Neural progenitor cell (in vitro differentiated cells): Measurements from ENCODE around the gene ZDHHC1. TPM values are rescaled to one million over a fixed set of nuclear protein-coding genes. Genes with fewer than 3 reads are reported as not detected.

ENCODE experiments used
- DNase-seq: peaks from one replicate; pipeline ENCODE4 v3.0.0-alpha.2; 2016; ENCODE audit warnings: low spot score
- H2AFZ ChIP-seq: fragments of 200-600 bp; sonication (generic); replicated peaks from 2 replicates; pipeline ENCODE4 v1.6.1; 2016; ENCODE audit warnings: antibody characterized with exemption
- H3F3A ChIP-seq: fragments of 200-600 bp; sonication (generic); 2 replicates; pipeline ENCODE4 v1.6.1; 2016; ENCODE audit warnings: antibody characterized with exemption, low read depth
- H3K27ac ChIP-seq: fragments of 200-600 bp; sonication (generic); 2 replicates; pipeline ENCODE4 v1.5.1; 2016; ENCODE audit warnings: mild to moderate bottlenecking
- H3K27me3 ChIP-seq: fragments of 200-600 bp; sonication (generic); 2 replicates; pipeline ENCODE4 v1.6.1; 2016; ENCODE audit warnings: mild to moderate bottlenecking, moderate library complexity
- H3K36me3 ChIP-seq: fragments of 200-600 bp; sonication (generic); 2 replicates; pipeline ENCODE4 v1.5.1; 2016
- H3K4me1 ChIP-seq: fragments of 200-600 bp; sonication (generic); 2 replicates; pipeline ENCODE4 v1.6.1; 2016; ENCODE audit warnings: mixed run types
- H3K4me2 ChIP-seq: fragments of 200-600 bp; sonication (generic); 2 replicates; pipeline ENCODE4 v1.6.1; 2016
- H3K4me3 ChIP-seq: fragments of 200-600 bp; sonication (generic); 2 replicates; pipeline ENCODE4 v1.5.1; 2016
- H3K79me2 ChIP-seq: fragments of 200-600 bp; sonication (generic); 2 replicates; pipeline ENCODE4 v1.6.1; 2016; ENCODE audit warnings: low read depth
- H3K9ac ChIP-seq: fragments of 200-600 bp; sonication (generic); 2 replicates; pipeline ENCODE4 v1.6.1; 2016
- H3K9me3 ChIP-seq: fragments of 200-600 bp; sonication (generic); 2 replicates; pipeline ENCODE4 v1.5.1; 2016; ENCODE audit warnings: low read depth
- H4K20me1 ChIP-seq: fragments of 200-600 bp; sonication (generic); 2 replicates; pipeline ENCODE4 v1.6.1; 2016; ENCODE audit warnings: low read depth
- H3K27ac Mint-ChIP-seq: 3 replicates; pipeline ENCODE4 v1.8.0; 2021; ENCODE audit warnings: mixed read lengths
- H3K27me3 Mint-ChIP-seq: 2 replicates; pipeline ENCODE4 v1.8.0; 2022; ENCODE audit warnings: low read depth, mild to moderate bottlenecking, inconsistent platforms, moderate library complexity, mixed read lengths; ENCODE audit not compliant: insufficient read depth
- H3K36me3 Mint-ChIP-seq: 3 replicates; pipeline ENCODE4 v1.8.0; 2021; ENCODE audit warnings: mixed read lengths
- H3K4me1 Mint-ChIP-seq: 3 replicates; pipeline ENCODE4 v1.8.0; 2021; ENCODE audit warnings: mixed read lengths
- H3K4me3 Mint-ChIP-seq: 3 replicates; pipeline ENCODE4 v1.8.0; 2021; ENCODE audit warnings: mild to moderate bottlenecking, moderate library complexity, mixed read lengths
- H3K9me3 Mint-ChIP-seq: 3 replicates; pipeline ENCODE4 v1.8.0; 2020; ENCODE audit warnings: mixed read lengths
- CTCF ChIP-seq: fragments of 200-600 bp; sonication (generic); IDR thresholded peaks from 2 replicates; pipeline ENCODE4 v1.5.1; 2017; ENCODE audit warnings: antibody characterized with exemption, mild to moderate bottlenecking
- EZH2 ChIP-seq: fragments of 200-600 bp; sonication (generic); IDR thresholded peaks from 2 replicates; pipeline ENCODE4 v1.6.1; 2017; ENCODE audit warnings: antibody characterized with exemption, mild to moderate bottlenecking, moderate library complexity
- EZH2phosphoT487 ChIP-seq: fragments of 200-600 bp; sonication (generic); IDR thresholded peaks from 2 replicates; pipeline ENCODE4 v1.6.1; 2017; ENCODE audit warnings: antibody characterized with exemption
- total RNA-seq: library from RNA; depleted of rRNA; stranded (reverse); fragments of >200 nt; gene quantifications from 2 replicates; pipeline ENCODE4 v1.2.3, GENCODE V29; 2015; ENCODE audit warnings: low replicate concordance

Gene ZDHHC1
- total RNA-seq, 1 donor from 2014 or later = 1.5 TPM

- H3K4me3 ChIP-seq = no peak overlapping the region
- DNase-seq = no peak
- H3K79me2 ChIP-seq = no peaks in the 10 kb centered on the region
- H3K36me3 Mint-ChIP-seq = peaks cover 6% of the 10 kb centered on the region
- TF ChIP-seq EZH2phosphoT487 (no peak), CTCF (no peak), EZH2 (no peak)
- no peaks in the 10 kb centered on the region for H3F3A ChIP-seq
- no peaks in the 10 kb centered on the region for H3K9me3 Mint-ChIP-seq
- no peak overlapping the region for H3K9ac ChIP-seq
- H3K27ac ChIP-seq = no peak overlapping the region
- no peaks in the 10 kb centered on the region for H3K27me3 ChIP-seq
- no peaks in the 10 kb centered on the region for H3K9me3 ChIP-seq
- H3K27ac Mint-ChIP-seq = no peak overlapping the region
- no peaks in the 10 kb centered on the region for H3K36me3 ChIP-seq
- H4K20me1 ChIP-seq = no peaks in the 10 kb centered on the region
- peak overlapping the region; percentile 27 for H3K4me3 Mint-ChIP-seq
- peaks cover 16% of the 10 kb centered on the region for H3K4me1 Mint-ChIP-seq
- H3K4me2 ChIP-seq = no peak overlapping the region
- H3K4me1 ChIP-seq = no peaks in the 10 kb centered on the region
- H3K27me3 Mint-ChIP-seq = peaks cover 3% of the 10 kb centered on the region
- H2AFZ ChIP-seq = no peak overlapping the region
Measured at GRCh38 chr16:67407788-67408452, 8.4 kb downstream of the ZDHHC1 start.

- no peak for DNase-seq
- H3K4me3 ChIP-seq = no peak overlapping the region
- no peaks in the 10 kb centered on the region for H3F3A ChIP-seq
- TF ChIP-seq EZH2phosphoT487 (no peak), CTCF (no peak), EZH2 (no peak)
- H2AFZ ChIP-seq = no peak overlapping the region
- no peak overlapping the region for H3K27ac ChIP-seq
- Mint-ChIP-seq H3K36me3 (peaks cover 6% of the 10 kb centered on the region), H3K4me3 (no peak overlapping the region), H3K27ac (no peak overlapping the region), H3K27me3 (peaks cover 3% of the 10 kb centered on the region), H3K9me3 (no peaks in the 10 kb centered on the region), H3K4me1 (peaks cover 16% of the 10 kb centered on the region)
- H3K9ac ChIP-seq = no peak overlapping the region
- no peaks in the 10 kb centered on the region for H3K36me3 ChIP-seq
- no peaks in the 10 kb centered on the region for H3K4me1 ChIP-seq
- no peak overlapping the region for H3K4me2 ChIP-seq
- H3K79me2 ChIP-seq = no peaks in the 10 kb centered on the region
- H4K20me1 ChIP-seq = no peaks in the 10 kb centered on the region
- H3K27me3 ChIP-seq = no peaks in the 10 kb centered on the region
- no peaks in the 10 kb centered on the region for H3K9me3 ChIP-seq
Measured at GRCh38 chr16:67407176-67407787, 9.0 kb downstream of the ZDHHC1 start.

- no peaks in the 10 kb centered on the region for H3F3A ChIP-seq
- H2AFZ ChIP-seq = no peak overlapping the region
- peaks cover 14% of the 10 kb centered on the region for H3K4me1 Mint-ChIP-seq
- no peak for DNase-seq
- H3K36me3 Mint-ChIP-seq = peaks cover 6% of the 10 kb centered on the region
- no peak overlapping the region for H3K9ac ChIP-seq
- TF ChIP-seq EZH2phosphoT487 = no peak
- no peak for TF ChIP-seq CTCF
- no peak for TF ChIP-seq EZH2
- H3K27me3 ChIP-seq = no peaks in the 10 kb centered on the region
- no peaks in the 10 kb centered on the region for H4K20me1 ChIP-seq
- no peak overlapping the region for H3K27ac Mint-ChIP-seq
- no peak overlapping the region for H3K4me2 ChIP-seq
- no peaks in the 10 kb centered on the region for H3K9me3 Mint-ChIP-seq
- H3K27ac ChIP-seq = no peak overlapping the region
- no peaks in the 10 kb centered on the region for H3K4me1 ChIP-seq
- no peaks in the 10 kb centered on the region for H3K9me3 ChIP-seq
- no peaks in the 10 kb centered on the region for H3K36me3 ChIP-seq
- no peak overlapping the region for H3K4me3 ChIP-seq
- H3K27me3 Mint-ChIP-seq = peaks cover 3% of the 10 kb centered on the region
- no peaks in the 10 kb centered on the region for H3K79me2 ChIP-seq
- no peak overlapping the region for H3K4me3 Mint-ChIP-seq
Measured at GRCh38 chr16:67406111-67406971, 9.9 kb downstream of the ZDHHC1 start.
